Right lobe of liver (tissue), 4 donors: ENCODE data around the gene PLAC1.

Experiments
- CTCF ChIP-seq, 4 donors: fragments of 200-600 bp in 3 of 4; fragments of 450-650 bp in 1 of 4; IDR thresholded peaks; one replicate each; pipeline versions ENCODE4 v1.5.1 to v1.8.0; 2016 to 2022; ENCODE audit warnings: antibody characterized with exemption in 4 of 4, mild to moderate bottlenecking in 2 of 4
- POLR2A ChIP-seq: fragments of 450-650 bp; IDR thresholded peaks from one replicate; pipeline ENCODE4 v1.6.1; 2017; ENCODE audit warnings: antibody characterized with exemption, mild to moderate bottlenecking
- donor health status: DM: no; HTN: no; CAD: no.
- donor health status: DM: no; HTN: no; CAD: no.
- donor health status: DM: no; HTN: yes; CAD: no.

DNA sequence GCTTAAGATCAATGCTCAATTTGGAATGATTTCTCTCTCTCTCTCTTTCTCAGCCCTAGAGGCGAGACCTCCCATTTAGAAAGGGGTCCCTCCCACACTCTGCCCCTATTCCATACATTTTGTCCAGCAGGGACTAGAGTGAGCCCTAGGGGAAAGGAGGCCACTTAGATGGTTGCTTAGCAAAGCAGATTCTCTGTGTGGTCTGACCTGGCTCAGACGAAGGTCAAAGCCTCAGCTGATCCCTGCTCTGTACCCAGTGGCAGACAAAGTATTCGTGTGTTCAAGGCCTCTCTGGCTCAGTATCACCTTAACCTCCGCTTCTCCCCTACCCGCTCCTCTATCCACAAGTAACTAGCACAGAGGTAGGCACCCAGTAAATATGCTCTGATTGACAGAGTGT lies 120.0 kb downstream of the PLAC1 start:
- no peak for TF ChIP-seq POLR2A
- no peak for TF ChIP-seq CTCF (IDR thresholded peaks at IDR 0.05)
